ENCODE results near the gene KCNH2.

KCNH2 gene

DNA sequence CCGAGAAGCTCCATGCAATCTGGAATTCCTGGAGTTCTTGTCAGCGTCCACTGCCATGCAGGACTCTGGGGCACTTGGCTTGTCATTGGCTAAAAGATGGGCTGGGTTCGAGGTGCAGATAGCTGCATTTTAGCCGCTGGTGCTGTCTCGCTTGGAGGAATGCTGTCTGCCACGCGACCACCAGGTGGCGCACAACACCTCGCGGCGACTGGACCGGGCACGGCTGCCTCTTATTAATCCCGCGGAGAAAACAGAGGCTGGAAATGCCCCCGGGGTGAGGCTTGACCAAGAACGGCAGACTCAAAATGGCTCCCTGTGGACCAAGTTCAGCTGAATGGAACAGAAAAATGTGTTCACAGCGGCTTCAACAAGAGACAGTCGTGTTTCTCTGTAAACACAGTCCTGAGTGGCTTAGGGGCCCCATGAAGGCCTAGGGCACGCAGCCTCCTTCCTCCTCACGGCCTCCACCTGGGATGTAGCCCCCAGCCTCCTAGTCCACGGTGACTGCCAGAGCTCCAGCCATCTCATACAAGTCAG lies 79.6 kb downstream of the KCNH2 start:
- DNase-seq, result peak; percentile 82

DNA sequence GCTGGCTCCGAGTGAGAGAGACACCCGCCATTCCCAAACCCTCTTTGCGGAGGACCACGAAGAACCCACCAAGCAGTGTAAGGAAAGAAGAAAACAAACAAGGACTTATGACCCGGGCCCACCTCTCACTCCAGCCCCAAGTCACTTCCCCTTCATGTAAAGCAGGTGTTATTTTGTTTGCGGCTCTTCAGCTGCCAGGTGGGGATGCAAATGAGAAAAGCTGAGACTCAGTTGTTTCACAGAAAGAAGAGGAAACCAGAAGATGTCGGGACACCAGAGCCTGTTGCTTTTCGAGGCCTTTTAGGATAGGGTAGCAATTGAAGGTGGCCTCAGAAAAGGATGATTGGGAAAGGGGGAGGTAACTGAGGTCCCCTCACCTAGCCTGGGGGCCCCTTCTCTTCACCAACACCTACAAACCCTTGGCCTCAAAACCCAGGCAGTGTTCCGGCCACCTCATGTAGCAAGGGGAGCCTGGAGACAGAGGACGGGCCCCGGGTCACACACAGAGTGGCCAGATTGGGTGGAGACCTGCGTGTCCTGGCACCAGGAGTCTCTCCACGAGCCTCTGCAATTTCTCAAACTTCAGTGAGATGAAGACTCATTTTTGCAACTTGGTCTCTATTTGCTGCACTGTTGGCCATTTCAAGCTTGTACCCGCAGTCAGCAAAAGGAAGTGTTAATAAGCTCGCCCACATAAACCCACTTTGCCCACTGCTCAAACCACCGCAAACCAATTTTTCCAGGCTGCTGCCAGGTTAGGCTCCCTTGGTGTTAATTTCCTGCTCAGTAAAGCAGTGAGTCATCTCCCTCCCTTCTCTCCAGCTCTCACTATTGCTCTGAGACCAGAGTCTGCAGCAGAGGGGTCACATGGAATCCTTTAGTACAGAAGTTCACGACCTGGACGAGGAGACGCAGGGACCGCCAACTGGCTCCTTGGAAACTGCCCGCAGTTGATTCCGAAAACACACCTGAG lies 80.3 kb downstream of the KCNH2 start:
- DNase-seq, result no peak

GRCh38 chr7:150896562-150897209 lies 81.4 kb downstream of the KCNH2 start:
- DNase-seq, result no peak

GRCh38 chr7:150895809-150896208 lies 82.3 kb downstream of the KCNH2 start:
- DNase-seq, result no peak

All from stimulated activated CD4-positive, alpha-beta T cell treated with anti-CD3 and anti-CD28 coated beads, Interleukin-4, amount 100 ng/mL, for 1 hour (primary cell).